HG03039 (cell line): ENCODE measurements around the gene NXPE4.
"Not testable (repeated sequence)": the region's sequence is repeated elsewhere in the genome, so short reads cannot be mapped to it uniquely, and the experiment has no call there.

Experiments used
- ATAC-seq: cut with Tn5 transposase; IDR thresholded peaks from one replicate; pipeline ENCODE4 v1.9.1; 2021; ENCODE audit warnings: mild to moderate bottlenecking, moderate library complexity; ENCODE audit not compliant: unreplicated experiment

The NXPE4 gene

DNA sequence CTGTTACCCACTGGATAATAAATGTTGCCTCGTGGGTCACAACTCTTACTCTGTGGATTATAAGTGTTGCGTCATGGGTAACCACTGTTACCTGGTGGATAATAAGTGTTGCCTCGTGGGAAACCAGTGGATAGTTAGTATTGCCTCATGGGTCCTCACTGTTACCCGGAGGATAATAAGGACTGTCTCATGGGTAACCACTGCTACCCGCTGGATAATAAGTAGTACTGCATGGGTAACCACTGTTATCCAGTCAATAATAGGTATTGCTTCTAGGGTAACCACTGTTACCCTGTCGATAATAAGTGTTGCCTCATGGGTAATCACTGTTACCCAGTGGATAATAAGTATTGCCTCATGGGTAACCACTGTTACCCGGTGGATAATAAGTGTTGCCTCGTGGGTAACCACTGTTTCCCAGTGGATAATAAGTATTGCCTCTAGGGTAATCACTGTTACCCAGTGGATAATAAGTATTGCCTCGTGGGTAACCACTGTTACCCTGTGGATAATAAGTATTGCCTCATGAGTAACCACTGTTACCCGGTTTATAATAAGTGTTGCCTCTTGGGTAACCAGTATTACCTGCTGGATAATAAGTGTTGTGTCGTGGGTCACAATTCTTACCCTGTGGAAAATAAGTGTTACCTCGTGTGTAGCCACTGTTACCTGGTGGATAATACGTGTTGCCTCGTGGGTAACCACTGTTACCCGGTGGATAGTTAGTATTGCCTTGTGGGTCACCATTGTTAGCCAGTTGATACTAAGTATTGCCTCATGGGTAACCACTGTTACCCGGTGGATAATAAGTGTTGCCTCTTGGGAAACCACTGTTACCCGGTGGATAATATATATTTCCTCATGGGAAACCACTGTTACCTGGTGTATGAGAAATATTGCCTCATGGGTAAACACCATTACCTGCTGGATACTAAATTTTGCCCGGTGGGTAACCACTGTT is 15.7 kb upstream of the NXPE4 start:
- ATAC-seq, result no peak

DNA sequence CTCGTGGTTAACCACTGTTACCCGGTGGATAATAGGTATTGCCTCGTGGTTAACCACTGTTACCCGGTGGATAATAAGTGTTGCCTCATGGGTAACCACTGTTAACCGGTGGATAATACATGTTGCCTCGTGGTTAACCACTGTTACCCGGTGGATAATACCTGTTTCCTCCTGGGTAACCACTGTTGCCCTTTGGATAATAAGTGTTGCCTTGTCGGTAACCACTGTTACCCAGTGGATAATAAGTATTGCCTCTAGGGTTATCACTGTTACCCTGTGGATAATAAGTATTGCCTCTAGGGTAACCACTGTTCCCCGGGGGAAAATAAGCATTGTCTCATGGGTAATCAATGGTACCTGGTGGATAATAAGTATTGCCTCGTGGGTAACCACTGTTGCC is 15.0 kb upstream of the NXPE4 start:
- ATAC-seq, result no peak

DNA sequence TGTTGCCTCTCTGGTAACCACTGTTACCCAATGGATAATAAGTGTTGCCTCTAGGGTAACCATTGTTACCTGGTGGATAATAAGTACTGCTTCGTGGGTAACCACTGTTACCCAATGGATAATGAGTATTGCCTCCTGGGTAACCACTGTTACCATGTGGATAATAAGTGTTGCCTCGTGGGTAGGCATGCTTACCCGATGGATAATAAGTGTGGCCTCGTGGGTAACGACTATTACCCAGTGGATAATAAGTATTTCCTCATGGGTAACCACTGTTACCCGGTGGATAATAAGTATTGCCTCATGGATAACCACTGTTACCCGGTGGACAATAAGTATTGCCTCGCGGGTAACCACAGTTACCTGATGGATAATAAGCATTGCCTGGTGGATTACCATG is 13.8 kb upstream of the NXPE4 start:
- no peak for ATAC-seq

DNA sequence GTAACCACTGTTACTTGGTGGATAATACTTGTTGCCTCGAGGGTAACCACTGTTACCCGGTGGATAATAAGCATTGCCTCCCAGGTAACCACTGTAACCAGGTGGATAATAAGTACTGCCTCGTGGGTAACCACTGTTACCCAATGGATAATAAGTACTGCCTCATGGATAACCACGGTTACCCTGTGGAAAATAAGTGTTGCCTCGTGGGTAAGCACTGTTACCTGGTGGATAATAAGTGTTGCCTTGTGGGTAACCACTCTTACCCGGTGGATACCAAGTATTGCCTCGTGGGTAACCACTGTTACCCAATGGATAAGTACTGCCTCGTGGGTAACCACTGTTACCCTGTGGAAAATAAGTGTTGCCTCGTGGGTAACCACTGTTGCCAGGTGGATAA is 13.0 kb upstream of the NXPE4 start:
- ATAC-seq, result not testable (repeated sequence)

DNA sequence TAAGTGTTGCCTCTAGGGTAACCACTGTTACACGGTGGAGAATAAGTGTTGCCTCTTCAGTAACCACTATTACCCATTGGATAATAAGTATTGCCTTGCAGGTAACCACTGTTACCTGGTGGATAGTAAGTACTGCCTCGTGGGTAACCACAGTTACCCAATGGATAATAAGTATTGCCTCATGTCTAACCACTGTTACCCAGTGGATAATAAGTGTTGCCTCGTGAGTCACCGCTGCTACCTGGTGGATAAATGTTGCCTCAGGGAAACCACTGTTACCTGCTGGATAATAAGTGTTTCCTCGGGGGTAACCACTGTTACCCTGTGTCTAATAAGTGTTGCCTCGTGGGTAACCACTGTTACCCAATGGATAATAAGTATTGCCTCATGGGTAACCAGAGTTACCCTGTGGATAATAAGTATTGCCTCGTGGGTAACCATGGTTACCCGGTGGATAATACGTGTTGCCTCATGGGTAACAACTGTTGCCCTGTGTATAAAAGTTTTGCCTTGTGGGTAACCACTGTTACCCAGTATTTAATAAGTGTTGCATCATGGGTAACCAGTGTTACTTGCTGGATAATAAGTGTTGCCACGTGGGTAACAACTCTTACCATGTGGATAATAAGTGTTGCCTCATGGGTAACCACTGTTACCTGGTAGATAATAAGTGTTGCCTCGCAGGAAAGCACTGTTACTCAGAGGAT is 12.3 kb upstream of the NXPE4 start:
- ATAC-seq, result no peak

DNA sequence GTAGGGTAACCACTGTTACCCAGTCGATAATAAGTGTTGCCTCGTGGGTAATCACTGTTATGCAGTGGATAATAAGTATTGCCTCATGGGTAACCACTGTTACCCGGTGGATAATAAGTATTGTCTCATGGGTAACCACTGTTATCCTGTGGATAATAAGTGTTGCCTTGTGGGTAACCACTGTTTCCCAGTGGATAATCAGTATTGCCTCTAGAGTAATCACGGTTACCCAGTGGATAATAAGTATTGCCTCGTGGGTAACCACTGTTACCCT is 11.2 kb upstream of the NXPE4 start:
- not testable (repeated sequence) for ATAC-seq

DNA sequence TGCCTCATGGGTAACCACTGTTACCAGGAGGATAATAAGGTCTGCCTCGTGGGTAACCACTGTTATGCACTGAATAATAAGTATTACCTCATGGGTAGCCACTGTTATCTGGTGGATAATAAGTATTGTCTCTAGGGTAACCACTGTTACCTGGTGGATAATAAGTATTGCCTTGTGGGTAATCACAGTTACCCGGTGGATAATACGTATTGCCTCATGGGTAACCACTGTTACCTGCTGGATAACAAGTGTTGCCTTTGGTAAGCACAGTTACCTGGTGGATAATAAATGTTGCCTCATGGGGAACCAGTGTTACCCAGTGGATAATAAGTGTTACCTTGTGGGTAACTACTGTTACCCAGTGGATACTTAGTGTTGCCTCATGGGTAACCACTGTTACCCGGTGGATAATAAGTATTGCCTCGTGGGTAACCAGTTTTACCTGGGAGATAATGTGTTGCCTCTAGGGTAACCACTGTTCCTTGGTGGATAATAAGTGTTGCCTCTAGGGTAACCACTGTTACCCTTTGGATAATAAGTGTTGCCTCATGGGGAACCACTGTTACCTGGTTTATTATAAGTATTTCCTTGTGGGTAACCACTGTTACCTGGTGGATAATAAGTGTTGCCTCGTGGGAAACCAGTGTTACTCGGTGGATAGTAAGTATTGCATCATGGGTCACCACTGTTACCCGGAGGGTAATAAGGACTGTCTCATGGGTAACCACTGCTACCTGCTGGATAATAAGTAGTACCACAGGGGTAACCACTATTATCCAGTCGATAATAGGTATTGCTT is 10.6 kb upstream of the NXPE4 start:
- ATAC-seq, result no peak

DNA sequence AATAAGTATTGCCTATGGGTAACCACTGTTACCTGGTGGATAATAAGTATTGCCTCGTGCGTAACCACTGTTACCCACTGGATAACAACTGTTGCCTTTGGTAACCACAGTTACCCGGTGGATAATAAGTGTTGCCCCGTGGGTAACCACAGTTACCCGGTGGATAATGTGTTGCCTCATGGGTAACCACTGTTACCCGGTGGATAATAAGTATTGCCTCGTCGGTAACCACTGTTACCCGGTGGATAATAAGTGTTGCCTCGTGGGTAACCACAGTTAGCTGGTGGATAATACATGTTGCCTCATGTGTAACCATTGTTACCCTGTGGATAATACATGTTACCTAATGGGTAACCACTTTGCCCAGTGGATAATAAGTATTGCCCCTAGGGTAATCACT is 9.8 kb upstream of the NXPE4 start:
- no peak for ATAC-seq

DNA sequence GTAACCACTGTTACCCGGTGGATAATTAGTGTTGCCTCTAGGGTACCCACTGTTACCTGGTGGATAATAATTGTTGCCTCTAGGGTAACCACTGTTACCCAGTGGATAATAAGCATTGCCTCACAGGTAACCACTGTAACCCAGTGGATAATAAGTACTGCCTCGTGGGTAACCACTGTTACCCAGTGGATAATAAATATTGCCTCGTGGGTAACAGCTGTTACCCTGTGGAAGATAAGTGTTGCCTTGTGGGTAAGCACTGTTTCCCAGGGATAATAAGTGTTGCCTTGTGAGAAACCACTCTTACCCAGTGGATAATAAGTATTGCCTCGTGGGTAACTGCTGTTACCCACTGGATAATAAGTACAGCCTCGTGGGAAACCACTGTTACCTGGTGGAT is 9.3 kb upstream of the NXPE4 start:
- ATAC-seq, result no peak

DNA sequence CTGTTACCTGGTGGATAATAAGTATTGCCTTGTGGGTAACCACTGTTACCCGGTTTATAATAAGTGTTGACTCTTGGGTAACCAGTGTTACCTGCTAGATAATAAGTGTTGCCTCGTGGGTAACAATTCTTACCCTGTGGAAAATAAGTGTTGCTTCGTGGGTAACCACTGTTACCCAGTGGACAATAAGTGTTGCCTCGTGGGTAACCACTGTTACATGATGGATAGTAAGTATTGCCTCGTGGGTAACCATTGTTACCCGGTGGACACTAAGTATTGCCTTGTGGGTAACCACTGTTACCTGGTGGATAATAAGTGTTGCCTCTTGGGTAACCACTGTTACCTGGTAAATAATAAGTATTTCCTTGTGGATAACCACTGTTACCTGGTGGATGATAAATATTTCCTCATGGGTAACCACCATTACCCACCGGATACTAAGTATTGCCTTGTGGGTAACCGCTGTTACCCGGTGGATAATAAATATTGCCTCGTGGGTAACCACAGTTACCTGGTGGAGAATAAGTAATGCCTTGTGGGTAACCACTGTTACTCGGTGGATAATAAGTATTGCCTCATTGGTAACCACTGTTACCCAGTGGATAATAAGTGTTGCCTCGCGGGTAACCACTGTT is 8.7 kb upstream of the NXPE4 start:
- ATAC-seq, result no peak

DNA sequence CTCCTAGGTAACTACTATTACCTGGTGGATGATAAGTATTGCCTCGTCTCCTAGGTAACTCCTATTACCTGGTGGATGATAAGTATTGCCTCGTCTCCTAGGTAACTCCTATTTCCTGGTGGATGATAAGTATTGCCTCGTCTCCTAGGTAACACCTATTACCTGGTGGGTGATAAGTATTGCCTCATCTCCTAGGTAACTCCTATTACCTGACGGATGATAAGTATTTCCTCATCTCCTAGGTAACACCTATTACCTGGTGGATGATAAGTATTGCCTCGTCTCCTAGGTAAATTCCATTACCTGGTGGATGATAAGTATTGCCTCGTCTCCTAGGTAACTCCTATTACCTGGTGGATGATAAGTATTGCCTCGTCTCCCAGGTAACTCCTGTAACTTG is 7.6 kb upstream of the NXPE4 start:
- not testable (repeated sequence) for ATAC-seq

DNA sequence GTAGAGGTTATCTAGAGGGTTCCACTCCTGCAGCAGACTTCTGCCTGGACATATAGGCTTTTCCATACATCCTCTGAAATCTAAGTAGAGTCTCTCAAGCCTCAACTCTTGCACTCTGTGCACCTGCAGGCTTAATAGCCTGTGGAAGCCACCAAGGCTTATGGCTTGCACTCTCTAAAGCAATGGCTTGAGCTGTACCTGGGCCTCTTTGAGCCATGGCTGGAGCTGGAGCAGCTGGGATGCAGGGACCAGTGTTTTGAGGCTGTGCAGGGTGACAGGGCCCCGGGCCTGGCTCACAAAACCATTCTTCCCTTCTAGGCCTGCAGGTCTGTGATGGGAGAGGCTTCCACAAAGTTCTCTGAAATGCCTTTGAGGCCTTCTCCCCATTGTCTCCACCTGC is 2.9 kb upstream of the NXPE4 start:
- ATAC-seq, result no peak

DNA sequence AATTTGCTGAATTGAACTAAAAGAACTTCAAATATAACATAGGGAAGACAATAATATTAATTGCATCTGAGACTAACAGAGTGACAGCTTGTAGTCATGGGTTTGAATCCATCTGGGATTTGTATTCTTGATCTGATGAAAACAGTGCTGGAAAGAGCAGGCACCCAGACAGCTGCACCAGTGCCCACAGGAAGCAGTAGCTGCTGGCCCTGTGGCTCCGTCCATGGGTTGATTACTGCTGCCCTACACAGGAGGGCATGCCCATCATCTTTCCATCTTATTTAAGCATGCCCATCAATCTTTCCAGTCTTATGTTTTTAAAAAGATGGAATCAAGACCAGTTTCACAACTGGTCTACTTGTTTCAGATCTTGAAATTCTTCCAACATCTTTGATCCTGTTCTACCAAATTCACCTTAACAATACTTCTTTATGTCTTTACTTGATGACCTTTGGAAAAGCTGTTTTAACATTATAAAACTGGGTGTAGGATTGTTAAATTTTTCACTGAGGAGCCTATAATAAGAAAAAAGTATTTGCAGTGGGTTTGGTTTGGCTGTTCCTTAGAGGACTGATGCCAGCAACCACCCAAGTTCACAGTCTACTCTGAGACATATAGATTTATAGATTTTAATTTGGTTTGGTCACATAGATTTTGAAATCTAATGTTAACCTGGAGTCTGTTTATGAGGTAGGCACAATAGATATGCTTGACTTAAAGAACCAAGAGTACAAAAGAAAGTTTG is 761 bp upstream of the NXPE4 start:
- no peak for ATAC-seq

DNA sequence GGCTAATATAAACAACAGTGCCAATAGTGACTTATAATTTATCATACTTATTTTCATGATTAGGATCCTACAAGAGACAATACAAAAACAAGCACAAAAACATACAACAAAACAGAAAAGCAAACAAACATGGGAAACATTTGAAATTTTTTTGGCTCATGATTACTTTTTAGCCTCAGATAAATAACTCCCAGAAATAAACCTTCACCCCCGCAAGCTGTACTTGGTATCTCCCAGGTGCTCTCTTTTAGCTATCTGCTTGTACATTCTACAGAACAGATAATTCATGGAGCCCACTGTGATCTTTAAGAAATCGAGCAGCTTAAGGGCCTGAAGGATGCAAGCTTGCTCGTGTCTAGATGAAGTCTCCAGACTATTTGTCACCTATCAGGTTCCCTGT is 883 bp downstream of the NXPE4 start:
- ATAC-seq, result no peak

DNA sequence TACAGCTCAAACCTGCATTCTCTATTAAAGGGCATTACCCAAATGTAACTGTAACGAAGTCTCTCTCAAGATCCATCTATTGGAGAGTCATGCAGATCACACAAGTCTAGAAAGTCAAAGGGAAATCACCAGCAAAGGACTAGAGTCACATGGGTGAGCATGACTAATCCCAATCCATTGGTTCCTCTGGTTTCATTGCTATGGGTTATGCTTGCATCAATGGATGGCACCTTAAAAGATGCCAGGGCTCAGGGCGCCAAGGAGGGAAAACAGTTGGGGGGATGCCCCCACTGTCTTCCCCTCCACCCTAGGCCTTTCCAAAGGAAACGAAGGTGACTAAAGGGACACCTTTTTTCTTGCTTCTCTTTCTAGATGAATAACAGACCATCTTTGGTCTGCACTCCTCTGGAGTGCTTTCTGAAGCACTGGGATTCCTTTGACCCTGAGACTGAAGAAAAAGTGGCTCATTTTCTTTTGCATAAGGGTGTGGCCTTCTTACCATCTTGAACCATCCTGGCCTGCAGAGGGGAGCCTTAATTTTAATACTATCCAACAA is 8.1 kb downstream of the NXPE4 start:
- ATAC-seq, result no peak

DNA sequence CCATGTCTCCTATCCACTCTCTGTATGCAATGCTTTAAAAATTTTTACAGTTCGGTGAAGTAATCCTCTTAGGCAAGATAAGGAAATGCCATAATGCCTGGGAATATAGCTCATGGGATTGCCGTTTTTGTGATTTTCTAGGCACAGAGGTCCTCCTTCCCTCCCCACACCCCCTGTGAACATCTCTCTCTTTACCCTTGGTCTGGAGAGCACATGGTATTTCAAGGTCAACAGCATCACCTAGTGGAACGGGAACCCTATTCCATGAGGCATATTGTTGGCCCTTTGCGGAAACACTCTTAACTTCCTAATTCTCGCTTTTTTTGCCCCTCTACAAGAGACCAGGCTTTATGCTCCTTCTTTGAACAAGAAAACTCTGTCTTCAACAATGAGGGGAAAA is 8.8 kb downstream of the NXPE4 start:
- ATAC-seq, result no peak

DNA sequence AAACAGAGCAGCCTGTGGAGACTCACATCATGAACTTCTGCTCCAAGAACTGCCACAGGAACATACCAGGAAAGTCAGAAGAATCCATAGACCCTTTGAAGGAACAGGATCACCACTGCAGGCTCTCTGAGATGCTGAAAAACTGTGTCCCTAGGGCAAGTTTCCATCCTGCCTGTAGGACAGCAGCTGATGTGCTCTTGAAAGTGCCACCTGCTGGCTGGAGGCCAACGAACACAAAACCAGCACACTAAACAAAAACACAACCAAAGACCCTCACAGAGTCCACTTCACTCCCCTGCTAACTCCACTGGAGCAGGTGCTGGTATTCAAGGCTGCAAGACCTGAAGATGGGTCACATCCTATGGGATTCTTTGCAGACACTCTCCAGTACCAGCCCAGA is 23.9 kb downstream of the NXPE4 start:
- no peak for ATAC-seq

DNA sequence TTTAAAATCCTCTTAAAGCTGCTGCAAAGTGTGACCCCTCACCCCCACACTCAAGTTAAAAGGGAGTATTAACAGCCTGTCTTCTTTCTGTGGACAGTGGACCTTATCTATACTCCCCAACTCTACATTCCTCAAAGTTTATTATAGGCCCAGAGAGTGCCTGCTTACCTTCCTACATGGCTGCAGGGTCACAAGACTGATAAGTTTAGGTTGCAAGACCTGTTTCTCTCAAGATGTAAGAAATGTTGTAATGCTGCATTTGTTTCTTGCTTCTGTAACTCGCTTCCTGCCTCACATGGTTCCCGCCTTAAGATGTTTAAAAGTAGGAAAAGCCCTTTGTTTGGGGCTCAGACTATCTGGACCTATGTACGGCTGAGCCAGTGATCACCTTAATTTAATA is 25.8 kb downstream of the NXPE4 start:
- ATAC-seq, result no peak

DNA sequence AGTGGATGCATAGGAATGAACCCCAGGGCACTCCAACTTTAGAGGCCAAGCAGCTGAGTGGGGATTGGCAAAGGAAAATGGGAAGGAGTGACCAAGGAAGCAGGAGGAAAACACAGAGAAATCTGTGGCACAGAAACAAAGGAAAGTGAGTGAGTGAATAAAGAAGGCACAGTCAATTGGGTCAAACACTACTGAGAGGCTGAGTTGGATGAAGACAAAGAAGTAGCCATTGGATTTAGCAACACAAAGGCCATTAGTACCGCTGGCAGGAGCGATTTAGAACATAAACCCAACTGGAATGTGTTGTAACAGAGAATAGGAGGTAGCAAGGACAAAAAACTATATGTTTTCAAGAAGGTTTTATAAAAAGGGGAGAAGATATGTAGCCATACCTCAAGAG is 29.3 kb downstream of the NXPE4 start:
- no peak for ATAC-seq

DNA sequence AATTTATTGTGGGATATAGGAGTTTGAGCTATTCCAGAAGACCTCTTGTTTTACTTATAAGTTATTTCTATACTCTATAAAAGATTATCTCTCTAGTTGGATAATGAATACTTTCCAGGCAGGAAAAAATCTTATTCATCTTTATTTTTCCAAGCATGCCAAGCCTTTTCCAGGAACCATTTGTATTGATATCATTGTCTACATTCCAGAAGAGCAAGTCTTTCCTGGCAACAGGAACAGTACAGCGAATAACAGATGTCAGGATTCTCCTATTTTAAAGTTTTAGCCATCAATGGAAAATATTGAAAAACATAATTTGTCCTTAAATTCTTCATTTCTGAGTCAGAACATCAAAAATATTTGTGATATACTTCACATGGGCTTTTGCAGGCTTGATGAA is 30.8 kb downstream of the NXPE4 start:
- no peak for ATAC-seq
